Colonic mucosa (tissue), 4 donors: ENCODE data around the gene IL1RAPL1. TPM values are rescaled to one million over a fixed set of nuclear protein-coding genes. Genes with fewer than 3 reads are reported as not detected.
"Not testable (repeated sequence)": the region's sequence is repeated elsewhere in the genome, so short reads cannot be mapped to it uniquely, and the experiment has no call there.

ENCODE experiments used
- DNase-seq: peaks from one replicate; pipeline ENCODE4 v3.0.0-alpha.2; 2020
- H3K27ac ChIP-seq: fragments of 200-600 bp; one replicate; pipeline ENCODE4 v1.8.0; 2021
- H3K27me3 ChIP-seq: fragments of 200-600 bp; one replicate; pipeline ENCODE4 v1.8.0; 2021
- H3K36me3 ChIP-seq: fragments of 200-600 bp; one replicate; pipeline ENCODE4 v1.8.0; 2021
- H3K4me1 ChIP-seq: fragments of 200-600 bp; one replicate; pipeline ENCODE4 v1.8.0; 2021; ENCODE audit warnings: mild to moderate bottlenecking
- H3K4me3 ChIP-seq: fragments of 200-600 bp; one replicate; pipeline ENCODE4 v1.8.0; 2021
- H3K9ac ChIP-seq, 2 donors: one replicate each; pipeline ENCODE4 v1.7.0; 2013; ENCODE audit warnings: control low read depth in 2 of 2, low read depth in 2 of 2, low read length in 2 of 2
- H3K9me3 ChIP-seq: fragments of 200-600 bp; one replicate; pipeline ENCODE4 v1.8.0; 2021
- intact Hi-C: fragments of 100-400 bp; cut with DNase I; formaldehyde crosslinking; loops from one replicate; pipeline ENCODE4 v1.14.1; 2022
- total RNA-seq, 2 donors: library from RNA; stranded (reverse); fragmentation: NEBNext Ultra II Directional in 1 of 2; extraction: Animal tissue kit (Norgen Biotek cat#: 25700) in 1 of 2; gene quantifications; one replicate each; pipeline ENCODE4 v1.2.1, GENCODE V29; 2021
- TF ChIP-seq, protein P1 (sequence below): fragments of 200-600 bp; IDR thresholded peaks from one replicate; pipeline ENCODE4 v1.8.0; 2022; ENCODE audit warnings: antibody characterized with exemption, mild to moderate bottlenecking
- donor health status: healthy.
- donor health status: DM: no; HTN: no; CAD: no.
- donor health status: DM: no; HTN: no; CAD: no.

IL1RAPL1 gene
- total RNA-seq, 2 donors from 2014 or later = 0.10 to 0.24 TPM

DNA sequence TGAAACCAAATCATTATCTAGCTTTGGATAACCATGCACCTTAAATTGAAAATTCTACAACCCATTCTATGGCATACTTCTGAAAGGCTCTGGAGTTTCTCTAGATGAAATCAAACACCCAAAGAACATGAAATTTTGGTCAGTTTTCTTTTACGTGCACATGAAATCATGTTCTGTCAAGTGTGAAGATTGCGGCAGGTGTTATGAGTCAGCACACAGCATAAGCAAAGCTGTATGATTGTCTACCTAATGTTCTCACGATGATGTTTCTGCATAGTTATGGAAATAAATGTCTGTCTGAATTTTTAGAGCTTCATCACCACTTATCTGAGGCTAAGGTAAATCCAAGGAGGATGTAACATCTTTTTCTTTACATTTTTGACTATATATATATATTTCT, 495.3 kb downstream of the IL1RAPL1 start:
- no peak overlapping the region for H3K27ac ChIP-seq

GRCh38 chrX:29083823-29084222, 496.6 kb downstream of the IL1RAPL1 start:
- DNase-seq = no peak
- Histone ChIP-seq H3K4me1 (no peaks in the 10 kb centered on the region), H3K36me3 (no peaks in the 10 kb centered on the region), H3K9me3 (no peaks in the 10 kb centered on the region), H3K4me3 (no peak overlapping the region), H3K9ac (no peak overlapping the region), H3K27me3 (no peaks in the 10 kb centered on the region), H3K27ac (no peak overlapping the region)
- TF ChIP-seq, protein P1, sequence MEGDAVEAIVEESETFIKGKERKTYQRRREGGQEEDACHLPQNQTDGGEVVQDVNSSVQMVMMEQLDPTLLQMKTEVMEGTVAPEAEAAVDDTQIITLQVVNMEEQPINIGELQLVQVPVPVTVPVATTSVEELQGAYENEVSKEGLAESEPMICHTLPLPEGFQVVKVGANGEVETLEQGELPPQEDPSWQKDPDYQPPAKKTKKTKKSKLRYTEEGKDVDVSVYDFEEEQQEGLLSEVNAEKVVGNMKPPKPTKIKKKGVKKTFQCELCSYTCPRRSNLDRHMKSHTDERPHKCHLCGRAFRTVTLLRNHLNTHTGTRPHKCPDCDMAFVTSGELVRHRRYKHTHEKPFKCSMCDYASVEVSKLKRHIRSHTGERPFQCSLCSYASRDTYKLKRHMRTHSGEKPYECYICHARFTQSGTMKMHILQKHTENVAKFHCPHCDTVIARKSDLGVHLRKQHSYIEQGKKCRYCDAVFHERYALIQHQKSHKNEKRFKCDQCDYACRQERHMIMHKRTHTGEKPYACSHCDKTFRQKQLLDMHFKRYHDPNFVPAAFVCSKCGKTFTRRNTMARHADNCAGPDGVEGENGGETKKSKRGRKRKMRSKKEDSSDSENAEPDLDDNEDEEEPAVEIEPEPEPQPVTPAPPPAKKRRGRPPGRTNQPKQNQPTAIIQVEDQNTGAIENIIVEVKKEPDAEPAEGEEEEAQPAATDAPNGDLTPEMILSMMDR = no peak
- intact Hi-C loops = no loop called here

More for the DNA sequence above, 495.3 kb downstream of the IL1RAPL1 start:
- no peaks in the 10 kb centered on the region for H3K9me3 ChIP-seq
- no peak overlapping the region for H3K4me3 ChIP-seq
- no peak overlapping the region for H3K9ac ChIP-seq
- H3K27me3 ChIP-seq = no peaks in the 10 kb centered on the region
- intact Hi-C loops = no loop called here
- no peaks in the 10 kb centered on the region for H3K36me3 ChIP-seq
- TF ChIP-seq, protein P1 = no peak
- DNase-seq = no peak
- H3K4me1 ChIP-seq = no peaks in the 10 kb centered on the region

DNA sequence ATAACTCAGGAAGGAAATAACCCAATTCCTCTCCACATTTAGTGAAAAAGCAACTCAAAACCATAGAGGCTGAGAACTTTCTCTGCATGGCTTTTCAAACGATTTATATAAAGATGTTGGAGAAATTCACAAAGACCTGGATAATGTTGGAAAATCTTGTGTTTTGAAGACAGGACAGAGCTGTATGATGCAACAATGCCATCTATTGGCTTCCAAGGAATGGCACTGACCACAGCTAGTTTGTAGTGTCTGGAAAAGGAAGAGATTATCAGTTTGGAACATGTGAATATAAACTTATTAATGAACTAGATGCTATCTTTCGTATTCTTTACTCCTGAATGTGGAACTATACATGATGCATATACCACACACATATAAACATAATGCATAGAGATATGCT, 503.6 kb downstream of the IL1RAPL1 start:
- no peak overlapping the region for H3K4me3 ChIP-seq
- H3K9ac ChIP-seq = no peak overlapping the region
- H3K27ac ChIP-seq = no peak overlapping the region
- TF ChIP-seq, protein P1 = no peak
- no peaks in the 10 kb centered on the region for H3K27me3 ChIP-seq
- no peak for DNase-seq
- intact Hi-C loops = no loop called here
- no peaks in the 10 kb centered on the region for H3K9me3 ChIP-seq
- no peaks in the 10 kb centered on the region for H3K4me1 ChIP-seq
- H3K36me3 ChIP-seq = no peaks in the 10 kb centered on the region

DNA sequence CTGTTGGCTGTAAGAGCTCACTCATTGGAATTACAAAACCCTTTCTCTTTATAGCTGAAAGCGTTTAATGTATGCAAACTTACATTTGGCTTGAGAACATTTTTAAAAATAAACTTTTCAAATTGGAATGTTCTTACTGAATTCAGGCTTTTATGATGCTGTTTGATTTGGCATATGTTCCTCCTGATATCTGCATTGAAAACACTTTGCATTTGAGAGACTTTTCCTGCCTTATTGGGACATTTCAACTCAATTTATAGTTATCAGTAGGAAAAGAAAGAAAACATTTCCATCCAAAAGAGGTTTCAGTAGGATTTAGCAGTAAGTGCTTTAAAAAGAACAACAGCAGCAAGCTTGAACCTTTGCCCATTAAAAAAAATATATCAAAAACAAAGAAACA, 520.0 kb downstream of the IL1RAPL1 start:
- H3K27me3 ChIP-seq = no peaks in the 10 kb centered on the region
- H3K4me1 ChIP-seq = no peaks in the 10 kb centered on the region
- no peaks in the 10 kb centered on the region for H3K36me3 ChIP-seq
- H3K9ac ChIP-seq = no peak overlapping the region
- intact Hi-C loops = no loop called here
- no peak overlapping the region for H3K27ac ChIP-seq
- no peak overlapping the region for H3K4me3 ChIP-seq
- DNase-seq = no peak
- TF ChIP-seq, protein P1 = no peak
- H3K9me3 ChIP-seq = no peaks in the 10 kb centered on the region

- Histone ChIP-seq H3K4me1 (no peaks in the 10 kb centered on the region), H3K36me3 (no peaks in the 10 kb centered on the region), H3K27me3 (no peaks in the 10 kb centered on the region), H3K4me3 (no peak overlapping the region), H3K27ac (no peak overlapping the region), H3K9ac (no peak overlapping the region), H3K9me3 (no peaks in the 10 kb centered on the region)
- no peak for DNase-seq
- TF ChIP-seq, protein P1 = no peak
- intact Hi-C loops = no loop called here
Measured at GRCh38 chrX:29110041-29110440, 522.8 kb downstream of the IL1RAPL1 start.

DNA sequence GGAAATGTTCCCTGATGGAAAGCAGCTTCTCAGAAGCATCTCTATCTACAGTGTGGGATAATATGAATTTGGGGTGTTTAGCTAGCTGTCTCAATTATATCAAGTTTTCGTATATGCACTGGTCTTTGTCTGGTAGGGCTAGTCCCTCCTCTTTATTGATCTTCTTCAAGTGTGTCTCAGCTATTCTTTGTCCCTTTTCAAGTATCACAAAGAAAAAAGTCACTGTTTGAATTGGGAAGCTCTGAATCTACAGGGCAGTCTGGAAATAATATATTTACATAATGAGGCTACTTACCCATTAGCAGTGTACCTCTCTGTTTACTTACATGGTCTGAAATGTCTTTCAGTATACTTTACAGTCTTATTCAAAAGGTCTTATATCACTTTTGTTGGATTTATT, 526.0 kb downstream of the IL1RAPL1 start:
- H3K27ac ChIP-seq = no peak overlapping the region
- H3K4me1 ChIP-seq = no peaks in the 10 kb centered on the region
- H3K36me3 ChIP-seq = no peaks in the 10 kb centered on the region
- no peaks in the 10 kb centered on the region for H3K9me3 ChIP-seq
- DNase-seq = no peak
- intact Hi-C loops = no loop called here
- TF ChIP-seq, protein P1 = no peak
- H3K27me3 ChIP-seq = no peaks in the 10 kb centered on the region
- no peak overlapping the region for H3K4me3 ChIP-seq
- no peak overlapping the region for H3K9ac ChIP-seq

- DNase-seq, intact Hi-C loops, H3K36me3 ChIP-seq, H3K9me3 ChIP-seq, H3K27me3 ChIP-seq, H3K27ac ChIP-seq, H3K9ac ChIP-seq, H3K4me3 ChIP-seq, H3K4me1 ChIP-seq: not testable (repeated sequence)
Measured at GRCh38 chrX:29122817-29123216, 535.6 kb downstream of the IL1RAPL1 start.
